HG03280 (cell line): Measurements from ENCODE around the gene DDIT3.
"Not testable (repeated sequence)": the region's sequence is repeated elsewhere in the genome, so short reads cannot be mapped to it uniquely, and the experiment has no call there.

Experiments
- ATAC-seq: cut with Tn5 transposase; IDR thresholded peaks from one replicate; pipeline ENCODE4 v1.9.1; 2021; ENCODE audit warnings: mild to moderate bottlenecking, moderate library complexity; ENCODE audit not compliant: unreplicated experiment

The DDIT3 gene

GRCh38 chr12:57514246-57514645 is 6.1 kb downstream of the DDIT3 start:
- not testable (repeated sequence) for ATAC-seq

GRCh38 chr12:57513677-57514076 is 6.6 kb downstream of the DDIT3 start:
- ATAC-seq, result not testable (repeated sequence)

GRCh38 chr12:57513266-57513665 is 7.0 kb downstream of the DDIT3 start:
- ATAC-seq, result no peak

GRCh38 chr12:57512665-57513064 is 7.6 kb downstream of the DDIT3 start:
- no peak for ATAC-seq

GRCh38 chr12:57511588-57512325 is 8.6 kb downstream of the DDIT3 start:
- no peak for ATAC-seq

GRCh38 chr12:57511161-57511560 is 9.2 kb downstream of the DDIT3 start:
- no peak for ATAC-seq

GRCh38 chr12:57507796-57508195 is 12.5 kb downstream of the DDIT3 start:
- not testable (repeated sequence) for ATAC-seq

- ATAC-seq, result not testable (repeated sequence)
Observed at GRCh38 chr12:57506541-57506940, 13.8 kb downstream of the DDIT3 start.

- not testable (repeated sequence) for ATAC-seq
Observed at GRCh38 chr12:57502311-57502969, 17.9 kb downstream of the DDIT3 start.

- no peak for ATAC-seq
Observed at GRCh38 chr12:57500213-57500612, 20.1 kb downstream of the DDIT3 start.

- ATAC-seq, result no peak
Observed at GRCh38 chr12:57498571-57498970, 21.7 kb downstream of the DDIT3 start.

GRCh38 chr12:57498132-57498502 is 22.2 kb downstream of the DDIT3 start:
- ATAC-seq, result no peak

GRCh38 chr12:57497223-57498131 is 22.8 kb downstream of the DDIT3 start:
- ATAC-seq, result no peak

- ATAC-seq, result no peak
Observed at GRCh38 chr12:57496822-57497221, 23.5 kb downstream of the DDIT3 start.

- not testable (repeated sequence) for ATAC-seq
Observed at GRCh38 chr12:57495051-57495701, 25.1 kb downstream of the DDIT3 start.

- no peak for ATAC-seq
Observed at GRCh38 chr12:57491393-57492280, 28.7 kb downstream of the DDIT3 start.

GRCh38 chr12:57490126-57490525 is 30.2 kb downstream of the DDIT3 start:
- ATAC-seq, result no peak

- ATAC-seq, result no peak
Observed at GRCh38 chr12:57489157-57489641, 31.1 kb downstream of the DDIT3 start.

- ATAC-seq, result no peak
Observed at GRCh38 chr12:57488402-57489156, 31.7 kb downstream of the DDIT3 start.
